Fibroblast of lung (primary cell): ENCODE data around the gene MTX3. TPM values are rescaled to one million over a fixed set of nuclear protein-coding genes. Genes with fewer than 3 reads are reported as not detected.

Source experiments
- DNase-seq, 2 donors: peaks; one replicate each; pipeline versions ENCODE4 v3.0.0 to v3.0.0-alpha.2; 2010; ENCODE audit warnings: low read depth in 2 of 2
- H2AFZ ChIP-seq: 2 replicates; pipeline ENCODE4 v1.5.1; 2012; ENCODE audit warnings: low read length, control low read depth, inconsistent platforms
- H3K27ac ChIP-seq: 2 replicates; pipeline ENCODE4 v1.5.1; 2011; ENCODE audit warnings: low read length, control low read depth; ENCODE audit not compliant: insufficient read depth
- H3K27me3 ChIP-seq: 2 replicates; pipeline ENCODE4 v1.5.1; 2011; ENCODE audit warnings: mild to moderate bottlenecking, low read length; ENCODE audit not compliant: control insufficient read depth, insufficient read depth
- H3K36me3 ChIP-seq: 2 replicates; pipeline ENCODE4 v1.5.1; 2011; ENCODE audit warnings: low read length; ENCODE audit not compliant: control insufficient read depth, insufficient read depth
- H3K4me1 ChIP-seq: 2 replicates; pipeline ENCODE4 v1.5.1; 2011; ENCODE audit warnings: low read length; ENCODE audit not compliant: control insufficient read depth, insufficient read depth; ENCODE audit errors: extremely low read depth
- H3K4me2 ChIP-seq: 2 replicates; pipeline ENCODE4 v1.5.1; 2011; ENCODE audit warnings: low read length, control low read depth; ENCODE audit not compliant: insufficient read depth; ENCODE audit errors: extremely low read depth
- H3K4me3 ChIP-seq, 4 experiments: fragments of 200-600 bp in 1 of 4; sonication (generic) in 1 of 4; replicated peaks in 1 of 4; 2 replicates each; pipeline ENCODE4 v1.5.1; 2011 to 2016; ENCODE audit warnings: low read length in 4 of 4, low read depth in 3 of 4, mild to moderate bottlenecking in 3 of 4, control low read depth in 2 of 4, inconsistent platforms in 1 of 4, mixed read lengths in 1 of 4; ENCODE audit not compliant: insufficient read depth in 1 of 4; ENCODE audit errors: control extremely low read depth in 1 of 4
- H3K79me2 ChIP-seq: 2 replicates; pipeline ENCODE4 v1.5.1; 2012; ENCODE audit warnings: mild to moderate bottlenecking, low read length, inconsistent platforms; ENCODE audit not compliant: control insufficient read depth, insufficient read depth
- H3K9ac ChIP-seq: 2 replicates; pipeline ENCODE4 v1.5.1; 2011; ENCODE audit warnings: mild to moderate bottlenecking, low read length, control low read depth; ENCODE audit not compliant: insufficient read depth
- H3K9me3 ChIP-seq: 2 replicates; pipeline ENCODE4 v1.5.1; 2012; ENCODE audit warnings: low read depth, low read length; ENCODE audit not compliant: control insufficient read depth, insufficient read depth
- H4K20me1 ChIP-seq: 2 replicates; pipeline ENCODE4 v1.5.1; 2011; ENCODE audit warnings: low read length; ENCODE audit not compliant: control insufficient read depth, insufficient read depth; ENCODE audit errors: extremely low read depth
- EZH2 ChIP-seq: IDR thresholded peaks from 2 replicates; pipeline ENCODE4 v1.5.1; 2012; ENCODE audit warnings: low read length, control low read depth, mild to moderate bottlenecking; ENCODE audit errors: missing control alignments
- polyA plus RNA-seq, 2 donors: library from polyadenylated mRNA; depleted of rRNA in 1 of 2; stranded (reverse) in 1 of 2; unstranded in 1 of 2; fragments of >200 nt; gene quantifications; 2 replicates each; pipeline ENCODE4 v1.2.1, GENCODE V29; 2011 to 2012; ENCODE audit warnings: missing spikeins in 1 of 2
- total RNA-seq: library from RNA; depleted of rRNA; stranded (reverse); fragments of >200 nt; gene quantifications from 2 replicates; pipeline ENCODE4 v1.2.1, GENCODE V29; 2014
- TF ChIP-seq, protein P1 (sequence below), 2 donors: IDR thresholded peaks in 1 of 2; conservative IDR thresholded peaks in 1 of 2; 1 replicate in 1 of 2; 2 replicates in 1 of 2; pipeline ENCODE4 v1.5.1; 2011 to 2012; ENCODE audit warnings: low read length in 2 of 2, control low read depth in 1 of 2, inconsistent platforms in 1 of 2, low read depth in 1 of 2, mild to moderate bottlenecking in 1 of 2

The MTX3 gene
- total and polyA plus RNA-seq, 2 donors (not counting 1 experiment from before 2014, with no cell fraction given): 11.2 to 18.0 TPM

DNA sequence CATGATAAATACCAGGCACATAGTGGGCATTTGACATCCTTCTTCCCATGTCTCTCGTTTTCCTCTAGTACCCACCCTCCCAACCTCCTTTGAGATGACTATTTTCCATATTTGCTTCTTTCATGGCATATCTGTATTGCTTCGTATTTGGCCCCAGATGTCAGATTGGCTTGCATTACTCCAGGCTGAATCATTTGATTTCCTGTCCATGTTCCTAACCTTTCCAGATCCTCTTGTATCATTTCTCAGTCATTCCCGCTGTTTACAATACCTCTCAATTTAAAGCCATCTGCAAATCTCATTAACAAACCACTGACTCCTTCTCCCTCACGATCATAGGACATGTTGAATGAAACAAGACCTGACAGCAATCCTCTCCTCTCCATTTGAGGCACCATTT lies 19.9 kb downstream of the MTX3 start:
- Histone ChIP-seq H3K4me2 (no peak overlapping the region), H4K20me1 (no peaks in the 10 kb centered on the region), H3K4me1 (peaks cover 3% of the 10 kb centered on the region), H3K27ac (no peak overlapping the region), H3K4me3 (no peak overlapping the region), H3K9me3 (no peaks in the 10 kb centered on the region), H3K27me3 (no peaks in the 10 kb centered on the region), H3K9ac (no peak overlapping the region), H3K36me3 (no peaks in the 10 kb centered on the region), H3K79me2 (no peaks in the 10 kb centered on the region), H2AFZ (no peak overlapping the region)
- DNase-seq: peak; percentile 66 to 80
- TF ChIP-seq, protein P1, sequence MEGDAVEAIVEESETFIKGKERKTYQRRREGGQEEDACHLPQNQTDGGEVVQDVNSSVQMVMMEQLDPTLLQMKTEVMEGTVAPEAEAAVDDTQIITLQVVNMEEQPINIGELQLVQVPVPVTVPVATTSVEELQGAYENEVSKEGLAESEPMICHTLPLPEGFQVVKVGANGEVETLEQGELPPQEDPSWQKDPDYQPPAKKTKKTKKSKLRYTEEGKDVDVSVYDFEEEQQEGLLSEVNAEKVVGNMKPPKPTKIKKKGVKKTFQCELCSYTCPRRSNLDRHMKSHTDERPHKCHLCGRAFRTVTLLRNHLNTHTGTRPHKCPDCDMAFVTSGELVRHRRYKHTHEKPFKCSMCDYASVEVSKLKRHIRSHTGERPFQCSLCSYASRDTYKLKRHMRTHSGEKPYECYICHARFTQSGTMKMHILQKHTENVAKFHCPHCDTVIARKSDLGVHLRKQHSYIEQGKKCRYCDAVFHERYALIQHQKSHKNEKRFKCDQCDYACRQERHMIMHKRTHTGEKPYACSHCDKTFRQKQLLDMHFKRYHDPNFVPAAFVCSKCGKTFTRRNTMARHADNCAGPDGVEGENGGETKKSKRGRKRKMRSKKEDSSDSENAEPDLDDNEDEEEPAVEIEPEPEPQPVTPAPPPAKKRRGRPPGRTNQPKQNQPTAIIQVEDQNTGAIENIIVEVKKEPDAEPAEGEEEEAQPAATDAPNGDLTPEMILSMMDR (conservative IDR thresholded peaks at IDR 0.05 in 1 of 2, IDR thresholded peaks at IDR 0.05 in 1 of 2; ENCODE audit: low read depth in 1 of 2, low read length in 2 of 2): no peak
- TF ChIP-seq EZH2: no peak

DNA sequence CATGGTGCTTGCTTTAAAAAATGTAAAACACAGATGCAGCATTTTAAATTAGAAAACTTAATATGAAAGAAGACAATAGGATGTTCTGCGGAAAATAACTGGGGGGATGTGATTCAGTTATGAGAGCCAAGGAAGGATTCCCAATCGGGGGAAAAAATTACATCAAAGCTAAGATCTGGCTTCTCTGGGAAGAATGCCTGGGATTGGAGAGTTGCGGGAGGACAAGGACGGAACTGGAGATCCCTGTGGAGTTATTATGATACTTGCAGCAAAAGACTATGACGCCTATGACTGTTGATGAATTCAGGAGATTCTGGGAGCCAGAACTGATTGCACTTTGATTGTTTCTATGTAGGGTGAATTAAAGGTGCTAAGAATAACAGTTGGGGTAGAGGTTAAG lies 24.6 kb downstream of the MTX3 start:
- no peaks in the 10 kb centered on the region for H3K36me3 ChIP-seq
- H3K4me1 ChIP-seq: peaks cover 5% of the 10 kb centered on the region
- no peak overlapping the region for H3K4me3 ChIP-seq
- H2AFZ ChIP-seq: no peak overlapping the region
- H3K27ac ChIP-seq: no peak overlapping the region
- H3K79me2 ChIP-seq: no peaks in the 10 kb centered on the region
- no peaks in the 10 kb centered on the region for H3K27me3 ChIP-seq
- no peaks in the 10 kb centered on the region for H4K20me1 ChIP-seq
- TF ChIP-seq EZH2: no peak
- TF ChIP-seq, protein P1 (conservative IDR thresholded peaks at IDR 0.05 in 1 of 2, IDR thresholded peaks at IDR 0.05 in 1 of 2; ENCODE audit: low read depth in 1 of 2, low read length in 2 of 2): no peak
- DNase-seq: no peak
- no peak overlapping the region for H3K4me2 ChIP-seq
- no peaks in the 10 kb centered on the region for H3K9me3 ChIP-seq
- no peak overlapping the region for H3K9ac ChIP-seq

DNA sequence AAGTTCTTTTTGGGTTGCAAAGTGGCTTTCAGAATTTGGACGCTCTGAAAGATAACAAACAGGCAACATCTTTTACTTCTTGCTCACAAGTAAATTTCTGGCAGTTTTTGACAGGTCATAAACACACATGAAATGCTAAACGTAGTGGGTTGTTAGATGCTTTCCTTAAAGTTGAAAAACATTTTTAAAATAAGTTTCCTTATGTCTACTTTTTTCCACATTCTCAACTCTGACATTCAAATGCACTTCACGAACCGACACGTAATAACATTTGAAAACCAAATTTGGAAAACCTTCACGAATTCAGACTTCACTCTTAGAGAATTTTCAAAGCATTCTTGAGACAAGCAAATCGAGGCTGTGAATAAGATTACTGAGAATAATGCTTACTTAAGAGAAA lies 26.9 kb downstream of the MTX3 start:
- TF ChIP-seq, protein P1 (conservative IDR thresholded peaks at IDR 0.05 in 1 of 2, IDR thresholded peaks at IDR 0.05 in 1 of 2; ENCODE audit: low read depth in 1 of 2, low read length in 2 of 2): no peak
- TF ChIP-seq EZH2: no peak
- Histone ChIP-seq H3K9me3 (no peaks in the 10 kb centered on the region), H2AFZ (no peak overlapping the region), H3K36me3 (no peaks in the 10 kb centered on the region), H4K20me1 (no peaks in the 10 kb centered on the region), H3K9ac (no peak overlapping the region), H3K4me1 (peaks cover 3% of the 10 kb centered on the region), H3K4me3 (no peak overlapping the region), H3K79me2 (no peaks in the 10 kb centered on the region), H3K27me3 (no peaks in the 10 kb centered on the region), H3K4me2 (no peak overlapping the region), H3K27ac (no peak overlapping the region)
- DNase-seq: no peak
